HL-60 (cell line): ENCODE data around the gene ZIC4.

Experiments used
- DNase-seq, 2 experiments: peaks; one replicate each; pipeline ENCODE4 v3.0.0-alpha.2; 2010 to 2020; ENCODE audit warnings: low read depth in 1 of 2, low spot score in 1 of 2
- H3K27ac ChIP-seq: fragments of 250-450 bp; sonication (Bioruptor Pico); replicated peaks from 2 replicates; pipeline ENCODE4 v1.5.1; 2020; ENCODE audit warnings: mild to moderate bottlenecking, moderate library complexity
- H3K27me3 ChIP-seq: fragments of 250-450 bp; sonication (Bioruptor Pico); 2 replicates; pipeline ENCODE4 v1.5.1; 2021; ENCODE audit warnings: mild to moderate bottlenecking, moderate library complexity; ENCODE audit not compliant: insufficient read depth, poor library complexity, severe bottlenecking
- H3K4me3 ChIP-seq: replicated peaks from 2 replicates; pipeline ENCODE4 v1.5.1; 2011; ENCODE audit warnings: mild to moderate bottlenecking, control low read depth, low read length; ENCODE audit not compliant: insufficient read depth
- GABPA ChIP-seq: IDR thresholded peaks from 2 replicates; pipeline ENCODE4 v1.6.1; 2012; ENCODE audit warnings: low read depth
- POLR2AphosphoS5 ChIP-seq: IDR thresholded peaks from 2 replicates; pipeline ENCODE4 v1.6.1; 2012; ENCODE audit warnings: low read depth
- SPI1 ChIP-seq: IDR thresholded peaks from 2 replicates; pipeline ENCODE4 v1.6.1; 2012; ENCODE audit warnings: low read depth, mild to moderate bottlenecking, borderline replicate concordance
- TF ChIP-seq, protein P1 (sequence below): IDR thresholded peaks from one replicate; pipeline ENCODE4 v1.5.1; 2011; ENCODE audit warnings: low read length, control low read depth, inconsistent platforms; ENCODE audit not compliant: insufficient read depth
- TF ChIP-seq, protein P2 (sequence below): IDR thresholded peaks from 2 replicates; pipeline ENCODE4 v1.6.1; 2012; ENCODE audit warnings: low read depth; ENCODE audit not compliant: insufficient replicate concordance

Gene ZIC4

DNA sequence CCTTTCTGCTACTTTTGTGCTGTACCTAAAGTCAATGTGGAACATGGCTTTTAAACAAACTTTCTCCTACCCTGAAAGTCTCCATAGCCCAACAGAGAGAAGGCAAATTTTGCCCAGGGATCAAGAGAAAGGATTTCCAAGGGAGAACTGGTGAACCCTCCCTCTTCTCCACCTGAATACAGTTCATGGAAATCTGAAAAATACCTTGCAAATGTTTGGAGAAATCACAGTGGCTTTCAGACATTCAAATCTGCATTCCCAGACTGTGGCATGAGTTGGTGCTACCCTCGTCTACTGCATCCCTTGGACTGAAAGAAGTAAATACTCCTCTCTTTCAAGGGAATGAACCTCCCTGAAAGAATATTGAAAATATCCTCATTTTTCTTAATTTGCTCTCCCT lies 38.7 kb downstream of the ZIC4 start:
- Histone ChIP-seq H3K4me3 (no peak overlapping the region), H3K27ac (no peak overlapping the region), H3K27me3 (peaks cover 39% of the 10 kb centered on the region)
- TF ChIP-seq GABPA (no peak), POLR2AphosphoS5 (no peak), SPI1 (no peak)
- TF ChIP-seq, protein P1, sequence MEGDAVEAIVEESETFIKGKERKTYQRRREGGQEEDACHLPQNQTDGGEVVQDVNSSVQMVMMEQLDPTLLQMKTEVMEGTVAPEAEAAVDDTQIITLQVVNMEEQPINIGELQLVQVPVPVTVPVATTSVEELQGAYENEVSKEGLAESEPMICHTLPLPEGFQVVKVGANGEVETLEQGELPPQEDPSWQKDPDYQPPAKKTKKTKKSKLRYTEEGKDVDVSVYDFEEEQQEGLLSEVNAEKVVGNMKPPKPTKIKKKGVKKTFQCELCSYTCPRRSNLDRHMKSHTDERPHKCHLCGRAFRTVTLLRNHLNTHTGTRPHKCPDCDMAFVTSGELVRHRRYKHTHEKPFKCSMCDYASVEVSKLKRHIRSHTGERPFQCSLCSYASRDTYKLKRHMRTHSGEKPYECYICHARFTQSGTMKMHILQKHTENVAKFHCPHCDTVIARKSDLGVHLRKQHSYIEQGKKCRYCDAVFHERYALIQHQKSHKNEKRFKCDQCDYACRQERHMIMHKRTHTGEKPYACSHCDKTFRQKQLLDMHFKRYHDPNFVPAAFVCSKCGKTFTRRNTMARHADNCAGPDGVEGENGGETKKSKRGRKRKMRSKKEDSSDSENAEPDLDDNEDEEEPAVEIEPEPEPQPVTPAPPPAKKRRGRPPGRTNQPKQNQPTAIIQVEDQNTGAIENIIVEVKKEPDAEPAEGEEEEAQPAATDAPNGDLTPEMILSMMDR: no peak
- TF ChIP-seq, protein P2, sequence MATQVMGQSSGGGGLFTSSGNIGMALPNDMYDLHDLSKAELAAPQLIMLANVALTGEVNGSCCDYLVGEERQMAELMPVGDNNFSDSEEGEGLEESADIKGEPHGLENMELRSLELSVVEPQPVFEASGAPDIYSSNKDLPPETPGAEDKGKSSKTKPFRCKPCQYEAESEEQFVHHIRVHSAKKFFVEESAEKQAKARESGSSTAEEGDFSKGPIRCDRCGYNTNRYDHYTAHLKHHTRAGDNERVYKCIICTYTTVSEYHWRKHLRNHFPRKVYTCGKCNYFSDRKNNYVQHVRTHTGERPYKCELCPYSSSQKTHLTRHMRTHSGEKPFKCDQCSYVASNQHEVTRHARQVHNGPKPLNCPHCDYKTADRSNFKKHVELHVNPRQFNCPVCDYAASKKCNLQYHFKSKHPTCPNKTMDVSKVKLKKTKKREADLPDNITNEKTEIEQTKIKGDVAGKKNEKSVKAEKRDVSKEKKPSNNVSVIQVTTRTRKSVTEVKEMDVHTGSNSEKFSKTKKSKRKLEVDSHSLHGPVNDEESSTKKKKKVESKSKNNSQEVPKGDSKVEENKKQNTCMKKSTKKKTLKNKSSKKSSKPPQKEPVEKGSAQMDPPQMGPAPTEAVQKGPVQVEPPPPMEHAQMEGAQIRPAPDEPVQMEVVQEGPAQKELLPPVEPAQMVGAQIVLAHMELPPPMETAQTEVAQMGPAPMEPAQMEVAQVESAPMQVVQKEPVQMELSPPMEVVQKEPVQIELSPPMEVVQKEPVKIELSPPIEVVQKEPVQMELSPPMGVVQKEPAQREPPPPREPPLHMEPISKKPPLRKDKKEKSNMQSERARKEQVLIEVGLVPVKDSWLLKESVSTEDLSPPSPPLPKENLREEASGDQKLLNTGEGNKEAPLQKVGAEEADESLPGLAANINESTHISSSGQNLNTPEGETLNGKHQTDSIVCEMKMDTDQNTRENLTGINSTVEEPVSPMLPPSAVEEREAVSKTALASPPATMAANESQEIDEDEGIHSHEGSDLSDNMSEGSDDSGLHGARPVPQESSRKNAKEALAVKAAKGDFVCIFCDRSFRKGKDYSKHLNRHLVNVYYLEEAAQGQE: no peak
- DNase-seq: no peak

- DNase-seq: no peak
- H3K27ac ChIP-seq: no peak overlapping the region
- TF ChIP-seq, protein P2: no peak
- TF ChIP-seq GABPA (no peak), SPI1 (no peak), POLR2AphosphoS5 (no peak)
- TF ChIP-seq, protein P1: no peak
- no peak overlapping the region for H3K4me3 ChIP-seq
- H3K27me3 ChIP-seq: peaks cover 35% of the 10 kb centered on the region
These were observed 40.9 kb downstream of the ZIC4 start for GRCh38 chr3:147365196-147366115.

- no peak for DNase-seq
- Histone ChIP-seq H3K27ac (no peak overlapping the region), H3K4me3 (no peak overlapping the region), H3K27me3 (peaks cover 36% of the 10 kb centered on the region)
- TF ChIP-seq POLR2AphosphoS5 (no peak), GABPA (no peak), SPI1 (no peak)
- TF ChIP-seq, protein P2: no peak
- TF ChIP-seq, protein P1: no peak
These were observed 41.6 kb downstream of the ZIC4 start for GRCh38 chr3:147364771-147365170.
